Measurements from ENCODE around the gene HDAC4.

- TF ChIP-seq CTCF (IDR thresholded peaks at IDR 0.05) (no peak), POLR2A (IDR thresholded peaks at IDR 0.05) (no peak)
Measured at GRCh38 chr2:239291475-239292350, 109.1 kb downstream of the HDAC4 start.

All from stomach (tissue), 4 donors.